Measurements from ENCODE around the gene IL1R2. TPM values are rescaled to one million over a fixed set of nuclear protein-coding genes. Genes with fewer than 3 reads are reported as not detected.

The IL1R2 gene
- polyA plus RNA-seq, 1 donor (not counting 4 experiments of a cell fraction or from before 2014, with no cell fraction given) = 57.3 TPM

DNA sequence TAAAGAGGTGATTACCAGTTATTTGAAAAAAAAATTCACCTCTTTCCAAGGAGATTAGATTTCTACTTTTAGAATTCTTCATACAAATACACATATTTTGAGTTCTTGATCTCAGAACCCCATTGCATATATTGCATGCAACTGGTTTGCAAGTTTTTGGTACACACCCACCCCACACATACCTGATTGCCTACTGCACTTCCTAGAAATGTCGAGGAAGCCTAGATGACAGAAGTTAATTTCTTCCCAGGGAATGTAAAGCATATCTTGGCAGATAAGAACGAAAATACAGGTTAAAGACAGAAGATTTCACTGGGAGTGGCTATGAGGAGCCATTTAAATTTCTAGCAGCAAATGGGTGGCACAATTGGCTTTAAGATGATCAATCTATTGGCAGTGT, 83.7 kb downstream of the IL1R2 start:
- no peak overlapping the region for H2AFZ ChIP-seq (ENCODE audit: control insufficient read depth, low read length)
- DNase-seq (ENCODE audit: low read depth, low spot score) = no peak
- no peaks in the 10 kb centered on the region for H3K9me3 ChIP-seq (ENCODE audit: control insufficient read depth, low read depth, low read length)
- H3K4me1 ChIP-seq (ENCODE audit: control insufficient read depth, extremely low read depth, insufficient read depth, low read length) = no peaks in the 10 kb centered on the region
- H3K27ac ChIP-seq (ENCODE audit: control insufficient read depth, insufficient read depth, low read length) = no peak overlapping the region
- H3K27me3 ChIP-seq (ENCODE audit: control insufficient read depth, extremely low read depth, insufficient read depth, low read length) = no peaks in the 10 kb centered on the region
- no peak overlapping the region for H3K4me2 ChIP-seq (ENCODE audit: control insufficient read depth, extremely low read depth, insufficient read depth, low read depth, low read length)
- no peaks in the 10 kb centered on the region for H3K36me3 ChIP-seq (ENCODE audit: control insufficient read depth in 2 of 2, extremely low read depth in 1 of 2, insufficient read depth in 2 of 2, low read length in 2 of 2)
- H3K9ac ChIP-seq (ENCODE audit: control insufficient read depth, extremely low read depth, insufficient read depth, low read length) = no peak overlapping the region
- H3K4me3 ChIP-seq (ENCODE audit: control insufficient read depth in 2 of 3, extremely low read depth in 1 of 3, insufficient read depth in 2 of 3, low read depth in 1 of 3, low read length in 3 of 3) = no peak overlapping the region
- no peaks in the 10 kb centered on the region for H4K20me1 ChIP-seq (ENCODE audit: control insufficient read depth, extremely low read depth, insufficient read depth, low read length)
- H3K79me2 ChIP-seq (ENCODE audit: control insufficient read depth, insufficient read depth, low read length) = no peaks in the 10 kb centered on the region
- no peaks in the 10 kb centered on the region for H3K9me1 ChIP-seq (ENCODE audit: control insufficient read depth, extremely low read depth, insufficient read depth, low read length)
- dilution Hi-C loops (cut with MboI; ENCODE audit: extremely low pct_ligation_motif_present, low sequenced_read_pairs) = no loop called here
- no peak for TF ChIP-seq EZH2 (IDR thresholded peaks at IDR 0.05; ENCODE audit: low read length)
- TF ChIP-seq, protein P1, sequence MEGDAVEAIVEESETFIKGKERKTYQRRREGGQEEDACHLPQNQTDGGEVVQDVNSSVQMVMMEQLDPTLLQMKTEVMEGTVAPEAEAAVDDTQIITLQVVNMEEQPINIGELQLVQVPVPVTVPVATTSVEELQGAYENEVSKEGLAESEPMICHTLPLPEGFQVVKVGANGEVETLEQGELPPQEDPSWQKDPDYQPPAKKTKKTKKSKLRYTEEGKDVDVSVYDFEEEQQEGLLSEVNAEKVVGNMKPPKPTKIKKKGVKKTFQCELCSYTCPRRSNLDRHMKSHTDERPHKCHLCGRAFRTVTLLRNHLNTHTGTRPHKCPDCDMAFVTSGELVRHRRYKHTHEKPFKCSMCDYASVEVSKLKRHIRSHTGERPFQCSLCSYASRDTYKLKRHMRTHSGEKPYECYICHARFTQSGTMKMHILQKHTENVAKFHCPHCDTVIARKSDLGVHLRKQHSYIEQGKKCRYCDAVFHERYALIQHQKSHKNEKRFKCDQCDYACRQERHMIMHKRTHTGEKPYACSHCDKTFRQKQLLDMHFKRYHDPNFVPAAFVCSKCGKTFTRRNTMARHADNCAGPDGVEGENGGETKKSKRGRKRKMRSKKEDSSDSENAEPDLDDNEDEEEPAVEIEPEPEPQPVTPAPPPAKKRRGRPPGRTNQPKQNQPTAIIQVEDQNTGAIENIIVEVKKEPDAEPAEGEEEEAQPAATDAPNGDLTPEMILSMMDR (optimal IDR thresholded peaks at IDR 0.05 in 1 of 3, IDR thresholded peaks at IDR 0.05 in 1 of 3, conservative IDR thresholded peaks at IDR 0.05 in 1 of 3; ENCODE audit: extremely low read depth in 1 of 3, insufficient read depth in 2 of 3, low read length in 3 of 3) = no peak
- FAIRE-seq = no peak

DNA sequence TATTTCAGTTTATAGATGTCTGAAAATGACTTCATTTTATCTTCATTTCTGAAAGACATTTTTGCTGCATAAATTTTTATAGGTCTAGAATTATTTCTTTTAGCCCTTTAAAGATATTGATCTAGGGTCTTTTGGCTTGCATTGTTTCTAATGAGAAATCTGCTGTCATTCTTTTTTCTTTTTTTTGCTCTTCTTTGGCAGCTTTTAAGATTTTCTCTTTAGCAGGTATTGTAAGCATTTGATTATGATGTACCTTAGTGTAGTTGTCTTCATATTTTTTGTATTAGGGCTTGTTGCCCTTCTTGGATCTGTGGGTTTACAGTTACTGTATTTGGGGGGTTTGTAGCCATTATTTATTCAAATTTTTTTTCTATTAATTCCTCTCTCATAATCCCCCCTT, 84.8 kb downstream of the IL1R2 start:
- DNase-seq (ENCODE audit: low read depth, low spot score) (no peak), FAIRE-seq (no peak)
- Histone ChIP-seq H3K79me2 (ENCODE audit: control insufficient read depth, insufficient read depth, low read length) (no peaks in the 10 kb centered on the region), H3K9me1 (ENCODE audit: control insufficient read depth, extremely low read depth, insufficient read depth, low read length) (no peaks in the 10 kb centered on the region), H3K27ac (ENCODE audit: control insufficient read depth, insufficient read depth, low read length) (no peak overlapping the region), H2AFZ (ENCODE audit: control insufficient read depth, low read length) (no peak overlapping the region), H3K4me2 (ENCODE audit: control insufficient read depth, extremely low read depth, insufficient read depth, low read depth, low read length) (no peak overlapping the region), H3K4me1 (ENCODE audit: control insufficient read depth, extremely low read depth, insufficient read depth, low read length) (no peaks in the 10 kb centered on the region), H4K20me1 (ENCODE audit: control insufficient read depth, extremely low read depth, insufficient read depth, low read length) (no peaks in the 10 kb centered on the region), H3K36me3 (ENCODE audit: control insufficient read depth in 2 of 2, extremely low read depth in 1 of 2, insufficient read depth in 2 of 2, low read length in 2 of 2) (no peaks in the 10 kb centered on the region), H3K9ac (ENCODE audit: control insufficient read depth, extremely low read depth, insufficient read depth, low read length) (no peak overlapping the region), H3K4me3 (ENCODE audit: control insufficient read depth in 2 of 3, extremely low read depth in 1 of 3, insufficient read depth in 2 of 3, low read depth in 1 of 3, low read length in 3 of 3) (no peak overlapping the region), H3K9me3 (ENCODE audit: control insufficient read depth, low read depth, low read length) (no peaks in the 10 kb centered on the region), H3K27me3 (ENCODE audit: control insufficient read depth, extremely low read depth, insufficient read depth, low read length) (no peaks in the 10 kb centered on the region)
- TF ChIP-seq EZH2 (IDR thresholded peaks at IDR 0.05; ENCODE audit: low read length) = no peak
- TF ChIP-seq, protein P1 (optimal IDR thresholded peaks at IDR 0.05 in 1 of 3, IDR thresholded peaks at IDR 0.05 in 1 of 3, conservative IDR thresholded peaks at IDR 0.05 in 1 of 3; ENCODE audit: extremely low read depth in 1 of 3, insufficient read depth in 2 of 3, low read length in 3 of 3) = no peak
- dilution Hi-C loops (cut with MboI; ENCODE audit: extremely low pct_ligation_motif_present, low sequenced_read_pairs) = no loop called here

Other genes with a start within 250 kb of the IL1R2 start
- gene IL1R1, start 150.8 kb downstream of the IL1R2 start, polyA plus RNA-seq = 6.9 to 10.5 TPM (median 7.5 TPM) in 3 replicates
- 1.1 to 1.5 TPM (median 1.4 TPM) in 3 replicates for gene IL1RL2, start 195.1 kb downstream of the IL1R2 start, polyA plus RNA-seq

Data from keratinocyte (primary cell).